ENCODE measurements around the gene SLC24A3. TPM values are rescaled to one million over a fixed set of nuclear protein-coding genes. Genes with fewer than 3 reads are reported as not detected.
"Not testable (repeated sequence)": the region's sequence is repeated elsewhere in the genome, so short reads cannot be mapped to it uniquely, and the experiment has no call there.

Gene SLC24A3
- polyA plus RNA-seq, 4 donors: 1.6 to 4.0 (median 3.8) TPM; not detected in 1

DNA sequence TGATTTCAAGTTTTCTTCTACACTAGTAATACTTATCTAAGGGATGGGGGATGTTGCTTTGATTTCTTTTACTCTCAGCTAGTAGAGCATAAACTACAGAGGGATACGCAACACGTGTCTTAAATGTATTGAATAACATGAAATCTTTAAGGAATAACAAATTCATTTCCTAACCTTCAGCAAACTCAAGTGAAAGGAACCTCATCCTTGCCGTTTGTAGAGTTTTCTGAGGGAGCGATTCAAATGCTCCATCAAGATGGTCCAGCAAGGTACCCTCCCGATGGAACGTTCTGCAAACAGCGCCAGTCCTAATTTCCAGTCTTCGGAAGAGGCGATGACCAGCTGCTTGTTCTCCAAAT lies 450.2 kb downstream of the SLC24A3 start:
- Histone ChIP-seq H3K4me1 (ENCODE audit: control insufficient read depth in 3 of 3, insufficient read depth in 2 of 3, low read depth in 1 of 3, low read length in 2 of 3) (no peaks in the 10 kb centered on the region), H3K9me3 (ENCODE audit: control insufficient read depth in 2 of 2, insufficient read depth in 1 of 2, low read depth in 1 of 2, low read length in 1 of 2) (no peaks in the 10 kb centered on the region), H3K27me3 (ENCODE audit: control insufficient read depth in 3 of 3, insufficient read depth in 3 of 3, low read length in 3 of 3) (peaks cover 0 to 3% (median 0%) of the 10 kb centered on the region in 3 donors), H3K27ac (ENCODE audit: low read depth in 1 of 3, low read length in 2 of 3) (no peak overlapping the region), H3K4me3 (ENCODE audit: low read depth in 1 of 3, low read length in 3 of 3) (no peak overlapping the region), H3K36me3 (ENCODE audit: control insufficient read depth in 3 of 3, insufficient read depth in 2 of 3, low read depth in 1 of 3, low read length in 3 of 3) (no peaks in the 10 kb centered on the region)
- FAIRE-seq (no peak), DNase-seq (no peak)
- WGBS, 3 donors: 49 to 55% (median 49%) methylated on average over 9 of the region's 9 CpGs

- Histone ChIP-seq H3K27me3 (ENCODE audit: control insufficient read depth in 3 of 3, insufficient read depth in 3 of 3, low read length in 3 of 3) (peaks cover 0 to 5% (median 0%) of the 10 kb centered on the region in 3 donors), H3K4me3 (ENCODE audit: low read depth in 1 of 3, low read length in 3 of 3) (no peak overlapping the region), H3K36me3 (ENCODE audit: control insufficient read depth in 3 of 3, insufficient read depth in 2 of 3, low read depth in 1 of 3, low read length in 3 of 3) (no peaks in the 10 kb centered on the region), H3K27ac (ENCODE audit: low read depth in 1 of 3, low read length in 2 of 3) (no peak overlapping the region), H3K4me1 (ENCODE audit: control insufficient read depth in 3 of 3, insufficient read depth in 2 of 3, low read depth in 1 of 3, low read length in 2 of 3) (no peaks in the 10 kb centered on the region), H3K9me3 (ENCODE audit: control insufficient read depth in 2 of 2, insufficient read depth in 1 of 2, low read depth in 1 of 2, low read length in 1 of 2) (no peaks in the 10 kb centered on the region)
- 81 to 86% (median 81%) methylated on average over 3 of the region's 3 CpGs for WGBS, 3 donors
- FAIRE-seq: no peak
- no peak for DNase-seq
Observed at GRCh38 chr20:19668418-19668817, 456.0 kb downstream of the SLC24A3 start.

DNA sequence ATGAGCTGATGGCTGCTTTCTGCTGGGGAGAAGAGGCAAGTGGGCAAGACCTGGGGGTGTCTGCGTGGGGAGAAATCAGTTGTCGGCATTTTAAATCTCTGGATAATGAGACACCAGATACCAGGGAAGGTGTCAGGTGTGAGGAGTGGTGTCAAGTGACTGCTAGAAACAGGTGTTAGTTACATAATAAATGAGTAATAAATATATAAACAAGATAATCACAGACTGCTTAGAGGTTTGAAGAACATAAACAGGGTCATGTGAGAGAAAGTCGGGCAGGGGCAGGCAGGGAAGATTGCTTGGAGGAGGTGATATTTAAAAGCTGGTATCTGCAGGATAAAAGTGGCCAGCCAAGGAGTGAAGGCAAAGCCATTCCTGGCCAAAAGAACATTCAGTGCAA lies 458.4 kb downstream of the SLC24A3 start:
- H3K4me1 ChIP-seq (ENCODE audit: control insufficient read depth in 3 of 3, insufficient read depth in 2 of 3, low read depth in 1 of 3, low read length in 2 of 3): no peaks in the 10 kb centered on the region
- H3K9me3 ChIP-seq (ENCODE audit: control insufficient read depth in 2 of 2, insufficient read depth in 1 of 2, low read depth in 1 of 2, low read length in 1 of 2): no peaks in the 10 kb centered on the region
- FAIRE-seq (no peak), DNase-seq (no peak)
- no peak overlapping the region for H3K4me3 ChIP-seq (ENCODE audit: low read depth in 1 of 3, low read length in 3 of 3)
- H3K27me3 ChIP-seq (ENCODE audit: control insufficient read depth in 3 of 3, insufficient read depth in 3 of 3, low read length in 3 of 3): peaks cover 0 to 7% (median 0%) of the 10 kb centered on the region in 3 donors
- no peaks in the 10 kb centered on the region for H3K36me3 ChIP-seq (ENCODE audit: control insufficient read depth in 3 of 3, insufficient read depth in 2 of 3, low read depth in 1 of 3, low read length in 3 of 3)
- WGBS, 3 donors: 28 to 52% (median 43%) methylated on average over 3 of the region's 3 CpGs
- H3K27ac ChIP-seq (ENCODE audit: low read depth in 1 of 3, low read length in 2 of 3): no peak overlapping the region

DNA sequence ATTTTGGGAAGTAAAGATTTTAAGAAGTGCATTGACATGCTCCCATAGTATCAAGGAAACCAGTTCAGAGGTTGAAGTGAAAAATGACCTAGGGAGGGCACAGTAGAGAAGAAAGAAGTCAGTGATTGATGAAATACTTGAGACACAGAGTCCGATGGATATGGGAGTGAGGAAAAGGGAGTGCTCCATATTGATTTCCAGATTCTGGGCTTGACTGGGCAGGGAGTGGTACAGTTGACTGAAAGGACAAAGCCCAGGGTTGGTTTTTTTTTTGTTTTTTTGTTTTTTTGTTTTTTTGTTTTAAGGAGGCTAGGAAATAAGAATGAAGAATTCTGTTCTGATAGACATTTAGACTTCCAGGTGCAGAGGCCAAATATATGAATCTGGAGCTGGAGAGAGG lies 458.9 kb downstream of the SLC24A3 start:
- Histone ChIP-seq H3K9me3 (ENCODE audit: control insufficient read depth in 2 of 2, insufficient read depth in 1 of 2, low read depth in 1 of 2, low read length in 1 of 2) (no peaks in the 10 kb centered on the region), H3K4me1 (ENCODE audit: control insufficient read depth in 3 of 3, insufficient read depth in 2 of 3, low read depth in 1 of 3, low read length in 2 of 3) (no peaks in the 10 kb centered on the region), H3K27me3 (ENCODE audit: control insufficient read depth in 3 of 3, insufficient read depth in 3 of 3, low read length in 3 of 3) (peaks cover 0 to 7% (median 0%) of the 10 kb centered on the region in 3 donors), H3K27ac (ENCODE audit: low read depth in 1 of 3, low read length in 2 of 3) (no peak overlapping the region), H3K36me3 (ENCODE audit: control insufficient read depth in 3 of 3, insufficient read depth in 2 of 3, low read depth in 1 of 3, low read length in 3 of 3) (no peaks in the 10 kb centered on the region), H3K4me3 (ENCODE audit: low read depth in 1 of 3, low read length in 3 of 3) (no peak overlapping the region)
- 60 to 77% (median 70%) methylated on average over 1 of the region's 1 CpG for WGBS, 3 donors
- no peak for DNase-seq
- no peak for FAIRE-seq

DNA sequence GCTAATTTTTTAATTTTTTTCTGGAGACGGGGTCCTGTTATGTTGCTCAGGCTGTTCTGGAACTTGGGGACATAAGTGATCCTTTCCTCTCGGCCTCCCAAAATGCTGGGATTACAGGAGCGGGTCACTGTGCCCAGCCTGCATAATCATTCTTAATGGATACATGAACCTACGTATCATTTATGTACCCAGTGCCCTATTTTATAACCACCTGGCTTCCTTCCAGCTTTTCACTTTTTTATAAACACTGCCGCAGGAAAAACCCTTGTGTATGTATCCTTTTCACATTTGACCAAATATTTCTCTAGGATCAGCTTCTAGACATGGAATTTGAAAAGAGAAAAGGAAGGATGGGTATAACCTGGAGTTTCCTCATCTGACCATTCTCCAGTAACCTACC lies 460.1 kb downstream of the SLC24A3 start:
- FAIRE-seq (no peak), DNase-seq (peak in 1 of 2 donors; percentile 64)
- Histone ChIP-seq H3K4me3 (ENCODE audit: low read depth in 1 of 3, low read length in 3 of 3) (no peak overlapping the region), H3K9me3 (ENCODE audit: control insufficient read depth in 2 of 2, insufficient read depth in 1 of 2, low read depth in 1 of 2, low read length in 1 of 2) (no peaks in the 10 kb centered on the region), H3K4me1 (ENCODE audit: control insufficient read depth in 3 of 3, insufficient read depth in 2 of 3, low read depth in 1 of 3, low read length in 2 of 3) (no peaks in the 10 kb centered on the region), H3K36me3 (ENCODE audit: control insufficient read depth in 3 of 3, insufficient read depth in 2 of 3, low read depth in 1 of 3, low read length in 3 of 3) (no peaks in the 10 kb centered on the region), H3K27ac (ENCODE audit: low read depth in 1 of 3, low read length in 2 of 3) (no peak overlapping the region), H3K27me3 (ENCODE audit: control insufficient read depth in 3 of 3, insufficient read depth in 3 of 3, low read length in 3 of 3) (peaks cover 0 to 9% (median 0%) of the 10 kb centered on the region in 3 donors)
- WGBS, 3 donors: 19 to 54% (median 41%) methylated on average over 5 of the region's 5 CpGs

DNA sequence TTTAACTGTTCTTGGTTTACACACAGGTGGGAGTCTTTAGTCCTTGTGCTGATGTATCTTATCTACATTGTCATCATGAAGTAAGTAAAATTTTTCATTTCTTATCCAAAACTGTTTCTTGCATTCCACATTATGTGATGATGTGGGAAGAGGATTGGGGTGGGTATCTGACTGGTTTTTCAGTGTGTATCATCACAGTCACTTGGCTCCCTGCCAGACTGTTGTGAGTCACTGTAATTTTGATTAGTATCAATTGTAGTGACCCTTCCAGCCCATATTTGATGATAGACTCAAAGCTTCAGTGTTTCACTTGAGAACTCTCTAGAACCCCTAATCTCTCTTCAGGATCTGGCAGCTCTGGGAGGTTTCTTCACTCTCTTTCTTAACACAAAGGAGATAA lies 461.1 kb downstream of the SLC24A3 start:
- Histone ChIP-seq H3K4me3 (ENCODE audit: low read depth in 1 of 3, low read length in 3 of 3) (no peak overlapping the region), H3K27me3 (ENCODE audit: control insufficient read depth in 3 of 3, insufficient read depth in 3 of 3, low read length in 3 of 3) (peaks cover 0 to 9% (median 0%) of the 10 kb centered on the region in 3 donors), H3K9me3 (ENCODE audit: control insufficient read depth in 2 of 2, insufficient read depth in 1 of 2, low read depth in 1 of 2, low read length in 1 of 2) (no peaks in the 10 kb centered on the region), H3K36me3 (ENCODE audit: control insufficient read depth in 3 of 3, insufficient read depth in 2 of 3, low read depth in 1 of 3, low read length in 3 of 3) (no peaks in the 10 kb centered on the region), H3K4me1 (ENCODE audit: control insufficient read depth in 3 of 3, insufficient read depth in 2 of 3, low read depth in 1 of 3, low read length in 2 of 3) (no peaks in the 10 kb centered on the region), H3K27ac (ENCODE audit: low read depth in 1 of 3, low read length in 2 of 3) (no peak overlapping the region)
- DNase-seq: no peak
- FAIRE-seq: no peak

DNA sequence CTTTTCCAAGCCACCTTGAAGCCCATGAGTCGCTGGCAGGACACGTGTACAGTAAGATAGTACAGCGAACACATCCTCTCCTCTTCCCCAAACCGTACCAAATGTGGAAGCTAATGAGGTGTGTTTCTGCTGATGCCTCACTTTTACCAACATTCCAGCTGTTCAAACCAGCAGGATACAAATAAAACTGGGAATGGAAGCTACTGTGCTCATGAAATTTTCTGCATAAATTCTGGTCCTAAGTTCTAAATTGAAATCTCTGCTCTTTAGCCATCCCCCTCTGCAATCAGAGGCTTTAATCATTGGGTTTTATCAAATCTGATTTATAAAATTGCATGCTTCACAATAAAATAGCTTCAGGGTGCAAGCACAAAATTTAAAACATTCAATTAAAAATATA lies 463.8 kb downstream of the SLC24A3 start:
- H3K36me3 ChIP-seq (ENCODE audit: control insufficient read depth in 3 of 3, insufficient read depth in 2 of 3, low read depth in 1 of 3, low read length in 3 of 3): no peaks in the 10 kb centered on the region
- no peak for FAIRE-seq
- no peaks in the 10 kb centered on the region for H3K4me1 ChIP-seq (ENCODE audit: control insufficient read depth in 3 of 3, insufficient read depth in 2 of 3, low read depth in 1 of 3, low read length in 2 of 3)
- WGBS, 3 donors: 86 to 90% (median 88%) methylated on average over 4 of the region's 4 CpGs
- no peak overlapping the region for H3K27ac ChIP-seq (ENCODE audit: low read depth in 1 of 3, low read length in 2 of 3)
- no peak for DNase-seq
- no peak overlapping the region for H3K4me3 ChIP-seq (ENCODE audit: low read depth in 1 of 3, low read length in 3 of 3)
- H3K9me3 ChIP-seq (ENCODE audit: control insufficient read depth in 2 of 2, insufficient read depth in 1 of 2, low read depth in 1 of 2, low read length in 1 of 2): no peaks in the 10 kb centered on the region
- peaks cover 0 to 7% (median 0%) of the 10 kb centered on the region in 3 donors for H3K27me3 ChIP-seq (ENCODE audit: control insufficient read depth in 3 of 3, insufficient read depth in 3 of 3, low read length in 3 of 3)

- FAIRE-seq: no peak
- DNase-seq: no peak
- no peak overlapping the region for H3K27ac ChIP-seq (ENCODE audit: low read depth in 1 of 3, low read length in 2 of 3)
- H3K4me1 ChIP-seq (ENCODE audit: control insufficient read depth in 3 of 3, insufficient read depth in 2 of 3, low read depth in 1 of 3, low read length in 2 of 3): no peaks in the 10 kb centered on the region
- H3K9me3 ChIP-seq (ENCODE audit: control insufficient read depth in 2 of 2, insufficient read depth in 1 of 2, low read depth in 1 of 2, low read length in 1 of 2): no peaks in the 10 kb centered on the region
- peaks cover 0 to 4% (median 0%) of the 10 kb centered on the region in 3 donors for H3K27me3 ChIP-seq (ENCODE audit: control insufficient read depth in 3 of 3, insufficient read depth in 3 of 3, low read length in 3 of 3)
- no peak overlapping the region for H3K4me3 ChIP-seq (ENCODE audit: low read depth in 1 of 3, low read length in 3 of 3)
- 79 to 82% (median 81%) methylated on average over 5 of the region's 5 CpGs for WGBS, 3 donors
- H3K36me3 ChIP-seq (ENCODE audit: control insufficient read depth in 3 of 3, insufficient read depth in 2 of 3, low read depth in 1 of 3, low read length in 3 of 3): no peaks in the 10 kb centered on the region
Observed at GRCh38 chr20:19677336-19677735, 464.9 kb downstream of the SLC24A3 start.

DNA sequence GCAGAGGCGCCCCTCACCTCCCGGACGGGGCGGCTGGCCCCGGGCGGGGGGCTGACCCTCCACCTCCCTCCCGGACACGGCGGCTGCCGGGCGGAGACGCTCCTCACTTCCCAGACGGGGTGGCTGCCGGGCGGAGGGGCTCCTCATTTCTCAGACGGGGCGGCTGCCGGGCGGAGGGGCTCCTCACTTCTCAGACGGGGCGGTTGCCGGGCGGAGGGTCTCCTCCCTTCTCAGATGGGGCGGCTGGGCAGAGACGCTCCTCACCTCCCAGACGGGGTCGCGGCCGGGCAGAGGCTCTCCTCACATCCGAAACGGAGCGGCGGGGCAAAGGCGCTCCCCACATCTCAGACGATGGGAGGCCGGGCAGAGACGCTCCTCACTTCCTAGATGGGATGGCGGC lies 466.1 kb downstream of the SLC24A3 start:
- H3K27me3 ChIP-seq (ENCODE audit: control insufficient read depth in 3 of 3, insufficient read depth in 3 of 3, low read length in 3 of 3); H3K4me1 ChIP-seq (ENCODE audit: control insufficient read depth in 3 of 3, insufficient read depth in 2 of 3, low read depth in 1 of 3, low read length in 2 of 3); H3K9me3 ChIP-seq (ENCODE audit: control insufficient read depth in 2 of 2, insufficient read depth in 1 of 2, low read depth in 1 of 2, low read length in 1 of 2); H3K27ac ChIP-seq (ENCODE audit: low read depth in 1 of 3, low read length in 2 of 3); FAIRE-seq; H3K36me3 ChIP-seq (ENCODE audit: control insufficient read depth in 3 of 3, insufficient read depth in 2 of 3, low read depth in 1 of 3, low read length in 3 of 3); H3K4me3 ChIP-seq (ENCODE audit: low read depth in 1 of 3, low read length in 3 of 3); DNase-seq: not testable (repeated sequence)
- 92 to 100% (median 95%) methylated on average over 1 to 38 of the region's 38 CpGs for WGBS, 3 donors
